Adrenal gland (tissue), 12 donors: Measurements from ENCODE around the gene BOD1L1. TPM values are rescaled to one million over a fixed set of nuclear protein-coding genes. Genes with fewer than 3 reads are reported as not detected.

Experiments used
- DNase-seq, 7 donors: peaks; one replicate each; pipeline ENCODE4 v3.0.0-alpha.2; 2019 to 2020
- H3K27ac ChIP-seq, 5 donors: fragments of 200-600 bp; sonication (generic) in 4 of 5; 1 replicate in 3 of 5; 2 replicates in 2 of 5; pipeline versions ENCODE4 v1.5.1 to v1.8.0; 2016 to 2020; ENCODE audit warnings: mild to moderate bottlenecking in 1 of 5
- H3K27me3 ChIP-seq: fragments of 200-600 bp; 2 replicates; pipeline ENCODE4 v1.8.0; 2021
- H3K36me3 ChIP-seq, 2 donors: fragments of 200-600 bp; replicated peaks in 1 of 2; 1 replicate in 1 of 2; 2 replicates in 1 of 2; pipeline versions ENCODE4 v1.5.1 to v1.8.0; 2018 to 2022
- H3K4me1 ChIP-seq, 2 donors: fragments of 200-600 bp; replicated peaks in 1 of 2; 1 replicate in 1 of 2; 2 replicates in 1 of 2; pipeline versions ENCODE4 v1.5.1 to v1.8.0; 2018 to 2021
- H3K4me3 ChIP-seq, 4 donors: fragments of 200-600 bp; sonication (generic) in 3 of 4; one replicate each; pipeline ENCODE4 v1.5.1; 2016 to 2018
- H3K9me3 ChIP-seq, 3 donors: fragments of 200-600 bp; sonication (generic) in 1 of 3; replicated peaks in 1 of 3; 1 replicate in 2 of 3; 2 replicates in 1 of 3; pipeline versions ENCODE4 v1.5.1 to v1.8.0; 2016 to 2021
- POLR2A ChIP-seq, 2 donors: fragments of 450-650 bp; IDR thresholded peaks; one replicate each; pipeline ENCODE4 v1.6.1; 2017; ENCODE audit warnings: antibody characterized with exemption in 2 of 2, mild to moderate bottlenecking in 2 of 2, moderate library complexity in 1 of 2
- WGBS, 4 donors: extraction: QIAGEN DNeasy Blood & Tissue Kit in 2 of 4; methylation state at CpG; one replicate each; pipeline versions ENCODE4 v1.1.5 to v1.1.7; 2013 to 2017; 5-methylcytosine and 5-hydroxymethylcytosine counted together
- intact Hi-C, 2 donors: fragments of 100-400 bp; cut with DNase I; formaldehyde crosslinking; loops; one replicate each; pipeline versions ENCODE4 v1.14.1 to v1.15.0; 2022 to 2023
- polyA plus RNA-seq, 3 donors: library from polyadenylated mRNA; stranded (reverse); fragments of 200-250 nt in 2 of 3; fragments of 350-450 nt in 1 of 3; fragmentation: Illumina TruSeq in 1 of 3; extraction: RNeasy Lipid Tissue Mini Kit (QIAGEN cat#74804) in 1 of 3; gene quantifications; one replicate each; pipeline ENCODE4 v1.2.3, GENCODE V29; 2013 to 2014
- total RNA-seq, 9 donors: library from RNA; depleted of rRNA in 4 of 9; stranded (reverse); fragments of >200 nt in 4 of 9; fragments of 120-200 nt in 1 of 9; fragmentation: NEBNext Ultra II Directional in 1 of 9; extraction: Animal tissue kit (Norgen Biotek cat#: 25700) in 1 of 9; gene quantifications; one replicate each; pipeline versions ENCODE4 v1.1.0 to v1.2.4, GENCODE V29; 2013 to 2023
- TF ChIP-seq, protein P1 (sequence below), 6 experiments: fragments of 450-650 bp in 4 of 6; fragments of 200-600 bp in 2 of 6; sonication (generic) in 1 of 6; IDR thresholded peaks; 1 replicate in 5 of 6; 2 replicates in 1 of 6; pipeline versions ENCODE4 v1.5.1 to v1.8.0; 2016 to 2021; ENCODE audit warnings: antibody characterized with exemption in 6 of 6, mild to moderate bottlenecking in 2 of 6, moderate library complexity in 1 of 6
- donor health status: healthy with polysubstance abuse.
- donor health status: Bipolar disorder and iron deficiency.
- donor health status: DM: yes; HTN: yes; CAD: no.
- donor health status: DM: no; HTN: no; CAD: no.
- donor health status: DM: no; HTN: no; CAD: no.
- donor health status: DM: yes; HTN: yes; CAD: no.

Gene BOD1L1
- total and polyA plus RNA-seq, 12 donors, result 7.4 to 31.0 (median 20.7) TPM

DNA sequence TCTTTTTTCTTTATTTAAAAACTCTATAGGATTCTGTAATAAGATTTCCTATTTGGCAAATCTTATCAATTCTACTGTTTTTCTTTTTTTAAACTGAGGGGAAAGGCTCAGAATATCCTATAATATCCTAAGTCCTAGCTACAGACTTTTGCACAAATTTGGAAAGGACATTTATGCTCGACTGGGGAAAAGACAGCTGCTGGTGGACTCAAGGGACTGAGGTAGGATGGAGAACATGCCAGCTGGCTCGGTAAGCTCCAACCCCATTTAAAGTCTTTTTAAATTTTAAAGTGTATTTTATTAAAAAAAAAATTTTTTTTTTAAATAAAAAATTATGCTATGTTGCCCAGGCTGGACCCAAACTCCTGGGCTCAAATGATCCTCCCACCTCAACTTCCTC is 36.8 kb downstream of the BOD1L1 start:
- WGBS, 4 donors, result 86 to 96% (median 94%) methylated on average over 2 of the region's 2 CpGs
- Histone ChIP-seq H3K9me3 (no peaks in the 10 kb centered on the region), H3K4me1 (no peaks in the 10 kb centered on the region), H3K4me3 (no peak overlapping the region), H3K27ac (no peak overlapping the region), H3K36me3 (peaks cover 0 to 54% of the 10 kb centered on the region in 2 donors), H3K27me3 (no peaks in the 10 kb centered on the region)
- intact Hi-C loops, result no loop called here
- TF ChIP-seq, protein P1, sequence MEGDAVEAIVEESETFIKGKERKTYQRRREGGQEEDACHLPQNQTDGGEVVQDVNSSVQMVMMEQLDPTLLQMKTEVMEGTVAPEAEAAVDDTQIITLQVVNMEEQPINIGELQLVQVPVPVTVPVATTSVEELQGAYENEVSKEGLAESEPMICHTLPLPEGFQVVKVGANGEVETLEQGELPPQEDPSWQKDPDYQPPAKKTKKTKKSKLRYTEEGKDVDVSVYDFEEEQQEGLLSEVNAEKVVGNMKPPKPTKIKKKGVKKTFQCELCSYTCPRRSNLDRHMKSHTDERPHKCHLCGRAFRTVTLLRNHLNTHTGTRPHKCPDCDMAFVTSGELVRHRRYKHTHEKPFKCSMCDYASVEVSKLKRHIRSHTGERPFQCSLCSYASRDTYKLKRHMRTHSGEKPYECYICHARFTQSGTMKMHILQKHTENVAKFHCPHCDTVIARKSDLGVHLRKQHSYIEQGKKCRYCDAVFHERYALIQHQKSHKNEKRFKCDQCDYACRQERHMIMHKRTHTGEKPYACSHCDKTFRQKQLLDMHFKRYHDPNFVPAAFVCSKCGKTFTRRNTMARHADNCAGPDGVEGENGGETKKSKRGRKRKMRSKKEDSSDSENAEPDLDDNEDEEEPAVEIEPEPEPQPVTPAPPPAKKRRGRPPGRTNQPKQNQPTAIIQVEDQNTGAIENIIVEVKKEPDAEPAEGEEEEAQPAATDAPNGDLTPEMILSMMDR (IDR thresholded peaks at IDR 0.05), result no peak
- no peak for TF ChIP-seq POLR2A (IDR thresholded peaks at IDR 0.05)
- no peak for DNase-seq

DNA sequence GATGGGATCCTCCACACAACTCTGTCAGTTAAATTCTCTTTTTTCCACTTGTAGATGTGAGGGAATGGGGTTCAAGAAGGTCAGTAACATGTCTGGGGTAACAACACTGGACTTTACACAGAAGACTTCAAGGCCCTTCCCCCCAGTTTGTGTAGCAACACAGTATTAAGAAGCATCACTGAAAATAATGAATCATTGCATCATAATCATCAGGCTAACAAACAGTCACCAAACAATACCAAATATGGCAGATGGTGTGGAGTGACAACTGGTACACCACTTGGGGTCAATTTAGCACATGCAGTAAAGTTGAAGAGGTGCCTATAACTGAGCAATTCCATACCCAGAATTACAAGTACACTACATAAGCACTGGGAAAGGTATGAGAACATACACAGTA is 38.6 kb downstream of the BOD1L1 start:
- TF ChIP-seq, protein P1 (IDR thresholded peaks at IDR 0.05), result no peak
- no peak for TF ChIP-seq POLR2A (IDR thresholded peaks at IDR 0.05)
- peaks cover 0 to 43% of the 10 kb centered on the region in 2 donors for H3K36me3 ChIP-seq
- intact Hi-C loops, result no loop called here
- H3K27me3 ChIP-seq, result no peaks in the 10 kb centered on the region
- no peak for DNase-seq
- no peaks in the 10 kb centered on the region for H3K9me3 ChIP-seq
- H3K4me1 ChIP-seq, result no peaks in the 10 kb centered on the region
- H3K4me3 ChIP-seq, result no peak overlapping the region
- no peak overlapping the region for H3K27ac ChIP-seq

DNA sequence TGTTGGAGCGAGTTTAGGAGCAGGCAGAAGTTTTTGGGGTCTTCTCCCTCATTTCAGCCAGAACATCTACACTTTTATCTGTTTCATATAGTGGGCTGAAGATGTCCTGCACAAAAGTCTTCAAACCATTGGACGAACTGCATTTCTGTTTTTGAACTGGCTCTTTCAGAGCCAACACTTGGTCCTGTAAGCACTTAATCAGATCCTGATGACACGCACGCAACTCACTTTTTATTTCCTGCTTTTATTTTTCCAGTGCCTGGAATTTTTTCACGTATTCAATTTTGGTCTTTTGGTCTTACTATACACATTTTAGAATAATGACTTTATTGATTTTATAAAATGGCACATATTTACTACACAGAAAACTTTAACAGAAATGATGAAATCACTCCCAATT is 43.0 kb downstream of the BOD1L1 start:
- Histone ChIP-seq H3K36me3 (peaks cover 0 to 54% of the 10 kb centered on the region in 2 donors), H3K9me3 (no peaks in the 10 kb centered on the region), H3K27me3 (no peaks in the 10 kb centered on the region), H3K27ac (no peak overlapping the region), H3K4me3 (no peak overlapping the region), H3K4me1 (no peaks in the 10 kb centered on the region)
- no peak for DNase-seq
- 93 to 97% (median 94%) methylated on average over 5 of the region's 5 CpGs for WGBS, 4 donors
- TF ChIP-seq, protein P1 (IDR thresholded peaks at IDR 0.05), result no peak
- TF ChIP-seq POLR2A (IDR thresholded peaks at IDR 0.05), result no peak
- intact Hi-C loops, result no loop called here

DNA sequence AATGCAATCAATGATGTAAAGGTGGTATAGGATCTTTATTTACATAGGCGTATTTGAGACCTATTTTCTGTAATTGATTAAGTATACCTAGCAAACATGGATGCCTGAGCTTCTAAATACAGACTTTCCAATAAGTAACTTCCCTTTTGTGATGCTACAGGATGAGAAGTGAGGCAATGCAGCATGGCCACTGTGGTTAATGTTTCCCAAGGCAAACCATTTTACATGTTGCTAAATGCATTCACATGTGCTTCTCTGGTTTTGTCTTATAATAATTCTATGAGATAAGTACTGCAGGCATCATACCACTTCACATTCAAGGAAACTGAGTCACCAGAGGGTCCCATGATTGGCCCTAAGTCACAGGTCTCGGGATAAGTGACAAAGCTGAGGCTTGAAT is 47.5 kb downstream of the BOD1L1 start:
- peaks cover 0 to 64% of the 10 kb centered on the region in 2 donors for H3K36me3 ChIP-seq
- no peaks in the 10 kb centered on the region for H3K9me3 ChIP-seq
- WGBS, 4 donors, result 89 to 98% (median 95%) methylated on average over 2 of the region's 2 CpGs
- no peaks in the 10 kb centered on the region for H3K27me3 ChIP-seq
- TF ChIP-seq POLR2A (IDR thresholded peaks at IDR 0.05), result no peak
- TF ChIP-seq, protein P1 (IDR thresholded peaks at IDR 0.05), result no peak
- H3K4me3 ChIP-seq, result no peak overlapping the region
- intact Hi-C loops, result no loop called here
- DNase-seq, result no peak
- H3K4me1 ChIP-seq, result no peaks in the 10 kb centered on the region
- no peak overlapping the region for H3K27ac ChIP-seq
